Ishikawa (cell line): ENCODE measurements around the gene SLC48A1.
A peak's percentile ranks its signal among the peaks of the same experiment; 100 is the strongest.

ENCODE experiments used
- CEBPB ChIP-seq: IDR thresholded peaks from 2 replicates; pipeline ENCODE4 v1.6.1; 2012
- CREB1 ChIP-seq: IDR thresholded peaks from 2 replicates; pipeline ENCODE4 v1.6.1; 2012; ENCODE audit warnings: low read depth
- EGR1 ChIP-seq: IDR thresholded peaks from 2 replicates; pipeline ENCODE4 v1.6.1; 2012
- EP300 ChIP-seq: IDR thresholded peaks from 2 replicates; pipeline ENCODE4 v1.6.1; 2012; ENCODE audit warnings: borderline replicate concordance
- FOXM1 ChIP-seq: IDR thresholded peaks from 2 replicates; pipeline ENCODE4 v1.6.1; 2012; ENCODE audit warnings: low read depth, borderline replicate concordance
- NFIC ChIP-seq: IDR thresholded peaks from 2 replicates; pipeline ENCODE4 v1.6.1; 2012
- RAD21 ChIP-seq: IDR thresholded peaks from 2 replicates; pipeline ENCODE4 v1.6.1; 2012; ENCODE audit warnings: low read depth
- TAF1 ChIP-seq: IDR thresholded peaks from 2 replicates; pipeline ENCODE4 v1.6.1; 2012; ENCODE audit warnings: low read depth, mild to moderate bottlenecking
- TCF12 ChIP-seq: IDR thresholded peaks from 2 replicates; pipeline ENCODE4 v1.6.1; 2012; ENCODE audit warnings: low read depth
- TEAD4 ChIP-seq: IDR thresholded peaks from 2 replicates; pipeline ENCODE4 v1.6.1; 2012
- YY1 ChIP-seq: IDR thresholded peaks from 2 replicates; pipeline ENCODE4 v1.6.1; 2012; ENCODE audit warnings: low read depth
- ZBTB7A ChIP-seq: IDR thresholded peaks from 2 replicates; pipeline ENCODE4 v1.6.1; 2012; ENCODE audit warnings: low read depth
- TF ChIP-seq, protein P1 (sequence below): IDR thresholded peaks from 2 replicates; pipeline ENCODE4 v1.6.1; 2012
- TF ChIP-seq, protein P2 (sequence below): IDR thresholded peaks from 2 replicates; pipeline ENCODE4 v1.6.1; 2012; ENCODE audit warnings: low read depth, mild to moderate bottlenecking
- TF ChIP-seq, protein P3 (sequence below): IDR thresholded peaks from 2 replicates; pipeline ENCODE4 v1.6.1; 2012

SLC48A1 gene

DNA sequence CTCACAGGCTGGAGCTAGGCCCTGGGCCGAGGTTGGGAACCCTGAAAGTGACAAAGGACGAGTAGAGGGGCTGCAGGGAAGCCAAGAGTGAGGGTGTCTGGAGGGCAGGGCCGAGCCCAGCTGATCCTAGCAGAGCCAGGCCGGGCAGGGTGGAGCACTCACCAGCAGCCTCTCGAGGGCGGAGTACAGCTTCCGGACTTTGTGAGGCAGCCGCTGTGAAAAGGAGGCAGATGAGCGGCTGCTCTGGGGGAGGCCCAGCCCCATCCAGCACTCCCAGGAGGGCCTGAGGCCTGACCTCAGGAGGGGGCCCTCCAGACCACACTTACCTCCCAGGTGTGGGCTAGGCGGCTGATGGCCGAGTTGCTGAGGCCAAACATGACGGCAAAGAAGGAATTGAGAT, 33.1 kb upstream of the SLC48A1 start:
- TF ChIP-seq CEBPB (no peak), EP300 (no peak), ZBTB7A (no peak), CREB1 (no peak), EGR1 (no peak), TEAD4 (no peak), FOXM1 (no peak), RAD21 (no peak), TAF1 (no peak), YY1 (no peak), NFIC (no peak), TCF12 (no peak)
- TF ChIP-seq, protein P1, sequence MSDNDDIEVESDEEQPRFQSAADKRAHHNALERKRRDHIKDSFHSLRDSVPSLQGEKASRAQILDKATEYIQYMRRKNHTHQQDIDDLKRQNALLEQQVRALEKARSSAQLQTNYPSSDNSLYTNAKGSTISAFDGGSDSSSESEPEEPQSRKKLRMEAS = no peak
- TF ChIP-seq, protein P2, sequence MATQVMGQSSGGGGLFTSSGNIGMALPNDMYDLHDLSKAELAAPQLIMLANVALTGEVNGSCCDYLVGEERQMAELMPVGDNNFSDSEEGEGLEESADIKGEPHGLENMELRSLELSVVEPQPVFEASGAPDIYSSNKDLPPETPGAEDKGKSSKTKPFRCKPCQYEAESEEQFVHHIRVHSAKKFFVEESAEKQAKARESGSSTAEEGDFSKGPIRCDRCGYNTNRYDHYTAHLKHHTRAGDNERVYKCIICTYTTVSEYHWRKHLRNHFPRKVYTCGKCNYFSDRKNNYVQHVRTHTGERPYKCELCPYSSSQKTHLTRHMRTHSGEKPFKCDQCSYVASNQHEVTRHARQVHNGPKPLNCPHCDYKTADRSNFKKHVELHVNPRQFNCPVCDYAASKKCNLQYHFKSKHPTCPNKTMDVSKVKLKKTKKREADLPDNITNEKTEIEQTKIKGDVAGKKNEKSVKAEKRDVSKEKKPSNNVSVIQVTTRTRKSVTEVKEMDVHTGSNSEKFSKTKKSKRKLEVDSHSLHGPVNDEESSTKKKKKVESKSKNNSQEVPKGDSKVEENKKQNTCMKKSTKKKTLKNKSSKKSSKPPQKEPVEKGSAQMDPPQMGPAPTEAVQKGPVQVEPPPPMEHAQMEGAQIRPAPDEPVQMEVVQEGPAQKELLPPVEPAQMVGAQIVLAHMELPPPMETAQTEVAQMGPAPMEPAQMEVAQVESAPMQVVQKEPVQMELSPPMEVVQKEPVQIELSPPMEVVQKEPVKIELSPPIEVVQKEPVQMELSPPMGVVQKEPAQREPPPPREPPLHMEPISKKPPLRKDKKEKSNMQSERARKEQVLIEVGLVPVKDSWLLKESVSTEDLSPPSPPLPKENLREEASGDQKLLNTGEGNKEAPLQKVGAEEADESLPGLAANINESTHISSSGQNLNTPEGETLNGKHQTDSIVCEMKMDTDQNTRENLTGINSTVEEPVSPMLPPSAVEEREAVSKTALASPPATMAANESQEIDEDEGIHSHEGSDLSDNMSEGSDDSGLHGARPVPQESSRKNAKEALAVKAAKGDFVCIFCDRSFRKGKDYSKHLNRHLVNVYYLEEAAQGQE = no peak
- TF ChIP-seq, protein P3, sequence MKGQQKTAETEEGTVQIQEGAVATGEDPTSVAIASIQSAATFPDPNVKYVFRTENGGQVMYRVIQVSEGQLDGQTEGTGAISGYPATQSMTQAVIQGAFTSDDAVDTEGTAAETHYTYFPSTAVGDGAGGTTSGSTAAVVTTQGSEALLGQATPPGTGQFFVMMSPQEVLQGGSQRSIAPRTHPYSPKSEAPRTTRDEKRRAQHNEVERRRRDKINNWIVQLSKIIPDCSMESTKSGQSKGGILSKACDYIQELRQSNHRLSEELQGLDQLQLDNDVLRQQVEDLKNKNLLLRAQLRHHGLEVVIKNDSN = no peak

DNA sequence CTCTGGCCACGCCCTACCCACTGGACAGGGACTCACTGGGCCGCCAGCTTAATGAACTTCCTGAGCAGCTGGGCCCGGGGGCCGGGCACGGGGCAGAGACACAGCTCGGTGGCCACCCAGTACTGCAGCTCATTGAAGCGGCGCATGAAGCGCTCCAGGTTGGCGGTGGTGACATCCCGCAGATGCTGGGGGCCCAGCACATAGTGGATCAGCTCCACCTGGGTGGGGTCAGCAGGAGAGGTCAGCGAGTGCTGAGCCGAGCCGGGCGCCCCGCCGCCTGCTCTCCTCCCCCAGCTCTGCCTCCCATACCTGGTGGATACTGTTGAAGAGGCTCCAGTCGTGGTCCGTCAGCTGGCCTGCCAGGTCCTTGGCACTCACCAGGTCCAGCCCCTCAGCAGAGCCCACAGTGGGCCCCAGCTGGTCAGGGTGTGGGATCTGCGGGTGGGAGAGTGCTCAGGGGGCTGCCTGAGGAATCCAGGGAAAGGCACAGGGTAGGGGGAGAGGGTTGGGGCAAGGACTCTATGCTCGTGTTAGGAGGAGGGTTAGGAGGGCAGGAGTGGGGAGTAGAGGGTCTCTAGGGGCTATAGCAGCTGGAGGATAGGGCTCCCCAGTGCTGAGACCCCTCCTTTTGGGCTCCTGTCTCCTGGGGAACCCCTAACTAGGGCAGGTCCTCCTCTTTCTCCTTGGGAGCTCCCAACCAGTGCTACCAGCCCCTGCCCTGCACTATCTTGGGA, 32.3 kb upstream of the SLC48A1 start:
- TF ChIP-seq NFIC (no peak), CEBPB (no peak), TAF1 (no peak), RAD21 (no peak), FOXM1 (no peak), TCF12 (no peak), EP300 (no peak), ZBTB7A (no peak), TEAD4 (no peak), EGR1 (no peak), CREB1 (no peak), YY1 (no peak)
- TF ChIP-seq, protein P1 = no peak
- TF ChIP-seq, protein P2 = no peak
- TF ChIP-seq, protein P3 = no peak

DNA sequence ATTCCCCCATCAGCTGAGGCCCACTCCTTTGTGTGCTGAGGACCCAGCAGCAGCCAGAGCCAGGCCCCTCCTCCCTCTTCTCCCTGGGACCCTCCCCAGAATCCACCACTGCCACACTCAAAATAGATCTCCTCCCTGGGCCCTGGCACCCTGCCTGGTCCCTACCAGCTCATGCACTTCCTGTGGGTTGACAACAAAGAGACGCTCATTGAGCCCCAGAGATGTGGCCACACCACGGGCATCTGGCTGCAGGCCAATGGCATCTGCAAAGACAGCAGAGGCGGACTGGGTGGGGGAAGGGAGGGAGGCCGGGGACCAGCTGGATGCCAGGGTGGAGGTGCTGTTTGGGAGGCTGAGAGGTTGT, 31.7 kb upstream of the SLC48A1 start:
- TF ChIP-seq NFIC (peak; percentile 97), TEAD4 (peak; percentile 70), ZBTB7A (peak; percentile 91), TCF12 (peak; percentile 70), FOXM1 (peak; percentile 50; the same call in 1 of the 2 replicates), EP300 (peak; percentile 76; the same call in 1 of the 2 replicates), TAF1 (no peak), YY1 (0 out of 2 replicates have a peak, but pooled peaks have one; percentile 53), RAD21 (no peak)
- TF ChIP-seq, protein P2 = no peak
- TF ChIP-seq, protein P1 = 0 out of 2 replicates have a peak, but pooled peaks have one; percentile 32
